ENCODE data around the gene ADIRF. TPM values are rescaled to one million over a fixed set of nuclear protein-coding genes. Genes with fewer than 3 reads are reported as not detected.
"Not testable (repeated sequence)": the region's sequence is repeated elsewhere in the genome, so short reads cannot be mapped to it uniquely, and the experiment has no call there.

The ADIRF gene
- polyA plus RNA-seq, 1 donor (not counting 4 experiments of a cell fraction or from before 2014, with no cell fraction given): 157 TPM

DNA sequence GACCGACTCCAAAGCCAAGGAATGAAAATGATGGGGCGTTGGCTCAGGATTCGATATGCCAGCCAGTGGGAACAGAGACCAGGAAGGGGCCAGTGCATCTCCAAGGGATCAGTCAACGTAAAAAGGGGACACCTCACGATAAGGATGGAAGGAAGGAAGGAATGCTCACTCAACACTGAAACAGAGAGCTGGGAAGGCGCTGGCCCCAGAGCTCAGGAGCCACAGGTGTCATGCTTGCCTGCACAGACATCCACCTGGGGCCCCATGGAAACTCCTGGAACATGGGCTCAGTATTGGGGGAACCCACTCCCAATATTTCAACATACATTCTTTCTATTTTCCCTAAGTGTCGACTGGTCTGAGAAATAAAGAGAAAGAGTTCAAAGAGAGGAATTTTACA is 16.2 kb upstream of the ADIRF start:
- no peaks in the 10 kb centered on the region for H3K4me1 ChIP-seq (ENCODE audit: control insufficient read depth, extremely low read depth, insufficient read depth, low read length)
- H2AFZ ChIP-seq (ENCODE audit: control insufficient read depth, low read length): no peak overlapping the region
- H3K27ac ChIP-seq (ENCODE audit: control insufficient read depth, insufficient read depth, low read length): no peak overlapping the region
- FAIRE-seq (no peak), DNase-seq (ENCODE audit: low read depth, low spot score) (no peak)
- H3K79me2 ChIP-seq (ENCODE audit: control insufficient read depth, insufficient read depth, low read length): no peaks in the 10 kb centered on the region
- TF ChIP-seq EZH2 (IDR thresholded peaks at IDR 0.05; ENCODE audit: low read length): no peak
- TF ChIP-seq, protein P1, sequence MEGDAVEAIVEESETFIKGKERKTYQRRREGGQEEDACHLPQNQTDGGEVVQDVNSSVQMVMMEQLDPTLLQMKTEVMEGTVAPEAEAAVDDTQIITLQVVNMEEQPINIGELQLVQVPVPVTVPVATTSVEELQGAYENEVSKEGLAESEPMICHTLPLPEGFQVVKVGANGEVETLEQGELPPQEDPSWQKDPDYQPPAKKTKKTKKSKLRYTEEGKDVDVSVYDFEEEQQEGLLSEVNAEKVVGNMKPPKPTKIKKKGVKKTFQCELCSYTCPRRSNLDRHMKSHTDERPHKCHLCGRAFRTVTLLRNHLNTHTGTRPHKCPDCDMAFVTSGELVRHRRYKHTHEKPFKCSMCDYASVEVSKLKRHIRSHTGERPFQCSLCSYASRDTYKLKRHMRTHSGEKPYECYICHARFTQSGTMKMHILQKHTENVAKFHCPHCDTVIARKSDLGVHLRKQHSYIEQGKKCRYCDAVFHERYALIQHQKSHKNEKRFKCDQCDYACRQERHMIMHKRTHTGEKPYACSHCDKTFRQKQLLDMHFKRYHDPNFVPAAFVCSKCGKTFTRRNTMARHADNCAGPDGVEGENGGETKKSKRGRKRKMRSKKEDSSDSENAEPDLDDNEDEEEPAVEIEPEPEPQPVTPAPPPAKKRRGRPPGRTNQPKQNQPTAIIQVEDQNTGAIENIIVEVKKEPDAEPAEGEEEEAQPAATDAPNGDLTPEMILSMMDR (optimal IDR thresholded peaks at IDR 0.05 in 1 of 3, IDR thresholded peaks at IDR 0.05 in 1 of 3, conservative IDR thresholded peaks at IDR 0.05 in 1 of 3; ENCODE audit: extremely low read depth in 1 of 3, insufficient read depth in 2 of 3, low read length in 3 of 3): no peak
- H3K9ac ChIP-seq (ENCODE audit: control insufficient read depth, extremely low read depth, insufficient read depth, low read length): no peak overlapping the region
- no peaks in the 10 kb centered on the region for H3K27me3 ChIP-seq (ENCODE audit: control insufficient read depth, extremely low read depth, insufficient read depth, low read length)
- H3K4me3 ChIP-seq (ENCODE audit: control insufficient read depth in 2 of 3, extremely low read depth in 1 of 3, insufficient read depth in 2 of 3, low read depth in 1 of 3, low read length in 3 of 3): no peak overlapping the region
- H4K20me1 ChIP-seq (ENCODE audit: control insufficient read depth, extremely low read depth, insufficient read depth, low read length): peaks cover 3% of the 10 kb centered on the region
- no peak overlapping the region for H3K4me2 ChIP-seq (ENCODE audit: control insufficient read depth, extremely low read depth, insufficient read depth, low read depth, low read length)
- no peaks in the 10 kb centered on the region for H3K9me3 ChIP-seq (ENCODE audit: control insufficient read depth, low read depth, low read length)
- no peaks in the 10 kb centered on the region for H3K9me1 ChIP-seq (ENCODE audit: control insufficient read depth, extremely low read depth, insufficient read depth, low read length)
- H3K36me3 ChIP-seq (ENCODE audit: control insufficient read depth in 2 of 2, extremely low read depth in 1 of 2, insufficient read depth in 2 of 2, low read length in 2 of 2): no peaks in the 10 kb centered on the region
- dilution Hi-C loops (cut with MboI; ENCODE audit: extremely low pct_ligation_motif_present, low sequenced_read_pairs): no loop called here

DNA sequence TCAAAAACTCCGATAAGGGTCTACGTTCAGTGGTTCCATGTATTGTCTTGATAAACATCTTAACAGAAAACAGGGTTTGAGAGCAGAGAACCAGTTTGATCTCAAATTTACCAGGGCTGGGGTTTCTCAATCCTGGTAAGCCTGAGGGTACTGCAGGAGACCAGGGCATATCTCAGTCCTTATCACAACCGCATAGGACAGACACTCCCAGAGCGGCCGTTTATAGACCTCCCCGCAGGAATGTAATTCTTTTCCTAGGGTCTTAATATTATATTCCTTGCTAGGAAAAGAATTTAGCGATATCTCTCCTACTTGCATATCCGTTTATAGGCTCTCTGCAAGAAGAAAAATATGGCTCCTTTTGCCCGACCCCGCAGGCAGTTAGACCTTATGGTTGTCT is 15.6 kb upstream of the ADIRF start:
- H2AFZ ChIP-seq (ENCODE audit: control insufficient read depth, low read length); H3K27ac ChIP-seq (ENCODE audit: control insufficient read depth, insufficient read depth, low read length); dilution Hi-C loops (cut with MboI; ENCODE audit: extremely low pct_ligation_motif_present, low sequenced_read_pairs); H3K9ac ChIP-seq (ENCODE audit: control insufficient read depth, extremely low read depth, insufficient read depth, low read length); H3K36me3 ChIP-seq (ENCODE audit: control insufficient read depth in 2 of 2, extremely low read depth in 1 of 2, insufficient read depth in 2 of 2, low read length in 2 of 2); H3K9me1 ChIP-seq (ENCODE audit: control insufficient read depth, extremely low read depth, insufficient read depth, low read length); H4K20me1 ChIP-seq (ENCODE audit: control insufficient read depth, extremely low read depth, insufficient read depth, low read length); DNase-seq (ENCODE audit: low read depth, low spot score); H3K9me3 ChIP-seq (ENCODE audit: control insufficient read depth, low read depth, low read length); H3K4me3 ChIP-seq (ENCODE audit: control insufficient read depth in 2 of 3, extremely low read depth in 1 of 3, insufficient read depth in 2 of 3, low read depth in 1 of 3, low read length in 3 of 3); FAIRE-seq; H3K79me2 ChIP-seq (ENCODE audit: control insufficient read depth, insufficient read depth, low read length); H3K4me2 ChIP-seq (ENCODE audit: control insufficient read depth, extremely low read depth, insufficient read depth, low read depth, low read length); H3K27me3 ChIP-seq (ENCODE audit: control insufficient read depth, extremely low read depth, insufficient read depth, low read length); H3K4me1 ChIP-seq (ENCODE audit: control insufficient read depth, extremely low read depth, insufficient read depth, low read length): not testable (repeated sequence)
